Activated T-helper 1 cell treated with anti-CD3 and anti-CD28 coated beads, Interleukin-12 subunit alpha, Interleukin-12 subunit beta, Interleukin-2, Interleukin-4 antibody, amounts not matched to agents 30 ng/mL and 10 ng/mL and 1 ng/mL, durations not matched to agents 14 hours and 24 hours and 36 hours (primary cell): Measurements from ENCODE around the gene WWC2. TPM values are rescaled to one million over a fixed set of nuclear protein-coding genes. Genes with fewer than 3 reads are reported as not detected.
"Not testable (repeated sequence)": the region's sequence is repeated elsewhere in the genome, so short reads cannot be mapped to it uniquely, and the experiment has no call there.

ENCODE experiments used
- DNase-seq: peaks from one replicate; pipeline ENCODE4 v3.0.0; 2021; ENCODE audit warnings: low spot score
- H3K27ac Mint-ChIP-seq: one replicate; pipeline ENCODE4 v1.8.0; 2021; ENCODE audit warnings: mild to moderate bottlenecking, mixed read lengths
- H3K27me3 Mint-ChIP-seq: one replicate; pipeline ENCODE4 v1.8.0; 2022; ENCODE audit warnings: mild to moderate bottlenecking, moderate library complexity, mixed read lengths; ENCODE audit not compliant: insufficient read depth
- H3K36me3 Mint-ChIP-seq: one replicate; pipeline ENCODE4 v1.8.0; 2021; ENCODE audit warnings: low read depth, mixed read lengths
- H3K4me1 Mint-ChIP-seq: one replicate; pipeline ENCODE4 v1.8.0; 2021; ENCODE audit warnings: low read depth, mixed read lengths
- H3K4me3 Mint-ChIP-seq: one replicate; pipeline ENCODE4 v1.8.0; 2021; ENCODE audit warnings: mild to moderate bottlenecking, moderate library complexity, mixed read lengths
- H3K9me3 Mint-ChIP-seq: one replicate; pipeline ENCODE4 v1.8.0; 2021; ENCODE audit warnings: mixed read lengths
- intact Hi-C: fragments of 100-400 bp; cut with micrococcal nuclease; formaldehyde crosslinking; loops from one replicate; pipeline ENCODE4 v1.15.1; 2024
- total RNA-seq: library from RNA; stranded (reverse); gene quantifications from 2 replicates; pipeline ENCODE4 v1.2.3, GENCODE V29; 2022

The WWC2 gene
- total RNA-seq, 1 donor from 2014 or later, result 0.75 TPM

DNA sequence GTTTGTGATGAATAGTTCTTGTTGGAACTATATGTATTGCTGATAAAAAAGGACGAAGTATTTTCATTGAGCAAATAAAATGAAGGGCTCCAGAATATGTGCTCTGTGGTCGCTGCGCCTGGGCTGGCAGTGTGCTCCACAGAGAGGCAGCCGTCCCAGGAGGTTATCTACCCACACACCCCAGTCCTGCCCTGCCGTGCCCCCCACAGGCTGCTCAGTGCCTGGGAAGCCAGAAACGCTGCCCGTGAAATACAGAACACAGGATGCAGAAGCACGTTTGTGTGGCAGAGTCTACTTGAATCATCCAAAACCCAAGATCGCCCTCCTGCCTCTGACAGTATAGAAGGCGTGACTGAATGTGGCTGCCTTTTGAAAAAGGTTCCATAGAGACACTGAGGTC lies 219.6 kb downstream of the WWC2 start:
- Mint-ChIP-seq H3K4me3 (no peak overlapping the region), H3K27ac (no peak overlapping the region), H3K36me3 (no peaks in the 10 kb centered on the region), H3K4me1 (peaks cover 13% of the 10 kb centered on the region), H3K27me3 (peaks cover 3% of the 10 kb centered on the region), H3K9me3 (no peaks in the 10 kb centered on the region)
- intact Hi-C loops, result no loop called here
- no peak for DNase-seq

DNA sequence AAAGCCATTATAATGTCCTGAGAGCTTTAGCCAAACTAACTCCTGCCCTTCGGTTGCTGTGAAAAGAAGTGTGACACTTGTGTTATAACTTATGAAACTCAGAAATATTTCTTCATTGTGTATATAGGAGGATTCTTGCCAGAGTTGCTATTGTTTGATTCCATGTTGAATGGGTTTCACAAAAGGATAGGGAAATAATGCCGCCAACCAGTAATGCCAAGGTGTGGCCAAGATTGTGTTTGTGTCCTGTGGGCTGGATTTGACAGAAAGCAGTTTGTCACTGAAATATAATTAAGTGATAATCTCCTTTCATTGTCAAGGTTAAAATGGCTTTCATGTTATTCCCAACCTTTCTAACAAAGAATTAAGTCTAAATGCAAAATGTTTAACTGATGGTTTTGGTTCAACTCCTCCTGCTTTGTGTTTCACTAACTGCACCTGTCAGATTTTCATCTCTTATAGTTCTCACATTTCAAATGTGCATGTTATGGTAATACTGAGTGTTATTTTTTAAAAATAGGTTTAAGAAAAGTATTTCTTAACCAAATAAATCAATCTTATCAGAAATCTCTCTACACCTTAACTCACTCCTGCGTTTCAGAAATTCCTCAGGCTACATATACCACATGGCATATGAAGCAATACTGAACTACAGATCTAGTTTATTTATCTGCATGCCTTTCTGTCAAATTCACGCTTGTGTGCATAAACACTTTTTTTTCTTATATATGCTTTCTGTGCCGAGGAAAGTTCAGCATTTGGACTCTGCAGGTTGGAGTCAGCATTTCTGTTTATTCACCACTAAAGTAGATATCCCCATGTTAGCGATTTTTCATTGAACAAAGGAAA lies 221.4 kb downstream of the WWC2 start, which contains the start of gene CLDN22:
CLDN22 (minus strand) TSS at position 66 of the 849 bp plus-strand sequence; CDS start at position 8, 58 bp downstream.
- Mint-ChIP-seq H3K4me1 (peaks cover 13% of the 10 kb centered on the region), H3K27me3 (no peaks in the 10 kb centered on the region), H3K27ac (no peak within 1 kb of the TSS), H3K4me3 (no peak within 1 kb of the TSS), H3K36me3 (no peaks in the 10 kb centered on the region), H3K9me3 (no peaks in the 10 kb centered on the region)
- DNase-seq, result no peak
- intact Hi-C loops, result no loop called here

DNA sequence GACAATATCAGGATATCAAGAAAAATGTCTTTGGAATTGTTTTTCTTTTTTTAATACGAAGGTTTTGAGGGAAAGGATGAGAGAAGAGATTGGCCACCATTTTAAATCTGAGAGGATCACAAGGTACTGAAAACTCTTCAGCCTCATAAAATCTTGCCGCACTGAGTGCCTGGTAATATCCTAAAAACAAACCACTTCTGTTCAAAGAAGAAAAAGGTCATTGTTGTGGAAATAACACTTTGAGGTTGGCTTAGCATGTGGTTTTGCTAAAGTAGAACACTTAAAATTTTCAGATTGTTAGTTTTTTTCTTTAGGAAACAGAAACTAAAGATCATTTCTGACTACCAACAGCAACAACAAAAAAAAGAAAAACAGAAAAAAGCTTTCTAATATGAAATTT lies 222.0 kb downstream of the WWC2 start:
- no peak overlapping the region for H3K4me3 Mint-ChIP-seq
- H3K9me3 Mint-ChIP-seq, result no peaks in the 10 kb centered on the region
- DNase-seq, result no peak
- H3K27me3 Mint-ChIP-seq, result no peaks in the 10 kb centered on the region
- no peak overlapping the region for H3K27ac Mint-ChIP-seq
- no peaks in the 10 kb centered on the region for H3K36me3 Mint-ChIP-seq
- intact Hi-C loops, result no loop called here
- peaks cover 13% of the 10 kb centered on the region for H3K4me1 Mint-ChIP-seq

GRCh38 chr4:183321516-183321915 lies 222.5 kb downstream of the WWC2 start:
- peaks cover 13% of the 10 kb centered on the region for H3K4me1 Mint-ChIP-seq
- H3K36me3 Mint-ChIP-seq, result no peaks in the 10 kb centered on the region
- intact Hi-C loops, result no loop called here
- peak overlapping the region; percentile 55 for H3K27ac Mint-ChIP-seq
- H3K4me3 Mint-ChIP-seq, result no peak overlapping the region
- H3K27me3 Mint-ChIP-seq, result no peaks in the 10 kb centered on the region
- DNase-seq, result no peak
- H3K9me3 Mint-ChIP-seq, result no peaks in the 10 kb centered on the region

DNA sequence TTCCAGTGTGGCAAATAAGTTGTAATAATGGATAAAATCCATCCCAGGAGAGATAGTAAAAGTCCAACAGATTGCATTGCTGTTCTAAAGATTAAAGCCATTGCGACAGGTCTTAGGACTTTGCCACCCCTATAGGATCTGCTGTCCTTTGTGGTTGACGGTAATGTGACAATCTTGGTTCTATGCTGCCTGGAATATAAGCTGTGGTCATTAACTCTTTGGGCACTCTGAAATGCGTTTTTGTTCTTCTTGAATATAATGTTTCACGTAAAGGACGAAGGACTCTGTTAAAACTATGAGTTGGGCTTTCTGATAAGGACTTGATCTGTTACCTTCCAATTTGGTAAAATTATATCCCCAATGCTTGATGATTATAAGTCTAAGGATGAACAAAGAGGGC lies 223.3 kb downstream of the WWC2 start, which contains the start of gene CLDN24:
CLDN24 (minus strand) TSS at position 101 of the 400 bp plus-strand sequence; CDS start at position 101, 0 bp downstream.
- H3K27me3 Mint-ChIP-seq, result no peaks in the 10 kb centered on the region
- no peaks in the 10 kb centered on the region for H3K36me3 Mint-ChIP-seq
- peak within 1 kb of the TSS; percentile 55 for H3K27ac Mint-ChIP-seq
- DNase-seq, result no peak
- H3K4me1 Mint-ChIP-seq, result peaks cover 13% of the 10 kb centered on the region
- no peaks in the 10 kb centered on the region for H3K9me3 Mint-ChIP-seq
- no peak within 1 kb of the TSS for H3K4me3 Mint-ChIP-seq
- intact Hi-C loops, result no loop called here

- Mint-ChIP-seq H3K36me3 (no peaks in the 10 kb centered on the region), H3K9me3 (no peaks in the 10 kb centered on the region), H3K27me3 (no peaks in the 10 kb centered on the region), H3K4me1 (peaks cover 13% of the 10 kb centered on the region), H3K4me3 (no peak overlapping the region), H3K27ac (no peak overlapping the region)
- DNase-seq, result no peak
- intact Hi-C loops, result no loop called here
Observed at GRCh38 chr4:183323295-183323694, 224.2 kb downstream of the WWC2 start.

DNA sequence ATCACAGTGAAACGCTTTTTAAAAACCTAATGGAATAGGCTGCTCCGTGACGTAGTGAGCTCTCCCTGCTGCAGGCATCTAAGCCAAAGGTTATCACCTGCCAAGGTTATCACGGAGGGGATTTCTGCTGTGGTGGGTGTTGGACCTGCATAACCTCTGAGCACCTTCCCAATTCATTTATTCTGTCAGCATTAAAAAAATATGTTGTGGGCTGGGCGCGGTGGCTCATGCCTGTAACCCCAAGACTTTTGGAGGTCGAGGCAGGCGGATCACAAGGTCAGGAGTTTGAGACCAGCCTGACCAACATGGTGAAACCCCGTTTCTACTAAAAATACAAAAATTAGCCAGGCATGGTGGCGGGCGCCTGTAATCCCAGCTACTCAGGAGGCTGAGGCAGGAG lies 225.0 kb downstream of the WWC2 start:
- DNase-seq, H3K9me3 Mint-ChIP-seq, H3K36me3 Mint-ChIP-seq, H3K27ac Mint-ChIP-seq, intact Hi-C loops, H3K27me3 Mint-ChIP-seq, H3K4me3 Mint-ChIP-seq: not testable (repeated sequence)
- peaks cover 13% of the 10 kb centered on the region for H3K4me1 Mint-ChIP-seq

GRCh38 chr4:183324619-183325018 lies 225.6 kb downstream of the WWC2 start:
- intact Hi-C loops, result no loop called here
- DNase-seq, result no peak
- Mint-ChIP-seq H3K27ac (no peak overlapping the region), H3K27me3 (no peaks in the 10 kb centered on the region), H3K4me1 (peaks cover 13% of the 10 kb centered on the region), H3K9me3 (no peaks in the 10 kb centered on the region), H3K4me3 (no peak overlapping the region), H3K36me3 (no peaks in the 10 kb centered on the region)

GRCh38 chr4:183326387-183326786 lies 227.3 kb downstream of the WWC2 start:
- H3K27ac Mint-ChIP-seq, H3K27me3 Mint-ChIP-seq, H3K36me3 Mint-ChIP-seq, H3K4me1 Mint-ChIP-seq, H3K4me3 Mint-ChIP-seq, DNase-seq, intact Hi-C loops, H3K9me3 Mint-ChIP-seq: not testable (repeated sequence)

DNA sequence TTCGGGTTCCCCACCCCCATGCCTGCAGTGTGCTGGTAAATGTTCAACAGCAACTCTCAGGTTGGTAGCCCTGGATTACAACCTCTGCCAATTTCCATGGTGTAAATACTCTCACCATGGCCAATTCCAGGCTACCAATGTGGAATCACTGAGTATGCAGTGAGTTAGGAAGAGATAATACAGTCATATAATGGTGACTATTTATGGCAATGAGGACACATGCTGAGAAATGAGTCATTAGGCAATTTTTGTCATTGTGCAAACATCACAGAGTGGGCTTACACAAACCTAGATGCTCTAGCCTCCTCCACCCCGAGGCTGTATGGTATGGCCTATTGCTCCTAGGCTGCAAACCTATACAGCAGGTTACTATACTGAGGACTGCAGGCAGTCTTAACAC lies 227.8 kb downstream of the WWC2 start:
- Mint-ChIP-seq H3K36me3 (no peaks in the 10 kb centered on the region), H3K4me3 (no peak overlapping the region), H3K4me1 (peaks cover under 1% of the 10 kb centered on the region), H3K27me3 (no peaks in the 10 kb centered on the region), H3K27ac (no peak overlapping the region), H3K9me3 (no peaks in the 10 kb centered on the region)
- intact Hi-C loops, result no loop called here
- no peak for DNase-seq

GRCh38 chr4:183327827-183328226 lies 228.8 kb downstream of the WWC2 start:
- H3K4me1 Mint-ChIP-seq, result no peaks in the 10 kb centered on the region
- H3K27ac Mint-ChIP-seq, result no peak overlapping the region
- no peak for DNase-seq
- intact Hi-C loops, result no loop called here
- H3K36me3 Mint-ChIP-seq, result no peaks in the 10 kb centered on the region
- H3K9me3 Mint-ChIP-seq, result no peaks in the 10 kb centered on the region
- H3K4me3 Mint-ChIP-seq, result no peak overlapping the region
- H3K27me3 Mint-ChIP-seq, result no peaks in the 10 kb centered on the region

DNA sequence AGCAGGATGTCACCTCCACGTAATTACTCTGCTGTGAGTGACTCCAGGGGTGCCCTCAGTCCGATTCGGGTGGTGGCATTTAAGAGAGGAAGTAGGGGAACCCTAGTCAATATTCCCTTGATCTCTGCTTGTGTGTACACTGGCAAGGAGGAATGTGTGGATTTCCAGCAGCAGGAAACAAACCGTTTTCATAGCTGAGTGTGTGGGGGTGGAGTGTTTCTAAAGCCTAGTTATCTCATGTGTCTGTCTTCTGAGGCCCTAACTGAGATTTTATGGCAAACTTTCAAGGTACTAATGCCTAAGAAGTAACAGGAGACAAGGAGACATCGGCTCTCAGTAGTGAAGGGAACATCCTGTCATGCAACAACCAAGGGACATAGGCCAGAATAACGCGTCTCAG lies 229.8 kb downstream of the WWC2 start:
- intact Hi-C loops, result no loop called here
- H3K4me1 Mint-ChIP-seq, result no peaks in the 10 kb centered on the region
- H3K27me3 Mint-ChIP-seq, result peaks cover under 1% of the 10 kb centered on the region
- no peaks in the 10 kb centered on the region for H3K36me3 Mint-ChIP-seq
- no peak overlapping the region for H3K4me3 Mint-ChIP-seq
- no peak overlapping the region for H3K27ac Mint-ChIP-seq
- no peak for DNase-seq
- no peaks in the 10 kb centered on the region for H3K9me3 Mint-ChIP-seq

- Mint-ChIP-seq H3K36me3 (no peaks in the 10 kb centered on the region), H3K27me3 (peaks cover 4% of the 10 kb centered on the region), H3K4me1 (no peaks in the 10 kb centered on the region), H3K27ac (no peak overlapping the region), H3K4me3 (no peak overlapping the region), H3K9me3 (no peaks in the 10 kb centered on the region)
- intact Hi-C loops, result no loop called here
- no peak for DNase-seq
Observed at GRCh38 chr4:183329244-183329643, 230.2 kb downstream of the WWC2 start.
